Cardiac muscle cell (in vitro differentiated cells and primary cell): Measurements from ENCODE around the gene ARHGAP30. TPM values are rescaled to one million over a fixed set of nuclear protein-coding genes. Genes with fewer than 3 reads are reported as not detected.

ENCODE experiments used
- DNase-seq, 2 donors: peaks; one replicate each; pipeline versions ENCODE4 v3.0.0 to v3.0.0-alpha.2; 2010 to 2017; ENCODE audit warnings: low read depth in 1 of 2, low spot score in 1 of 2
- H3K27ac ChIP-seq: fragments of 200-600 bp; sonication (generic); 2 replicates; pipeline ENCODE4 v1.5.1; 2016
- H3K27me3 ChIP-seq: fragments of 200-600 bp; sonication (generic); 2 replicates; pipeline ENCODE4 v1.6.0; 2016; ENCODE audit warnings: control low read depth
- H3K36me3 ChIP-seq: fragments of 200-600 bp; sonication (generic); 2 replicates; pipeline ENCODE4 v1.5.1; 2016; ENCODE audit warnings: control low read depth
- H3K4me1 ChIP-seq: fragments of 200-600 bp; sonication (generic); 2 replicates; pipeline ENCODE4 v1.8.1; 2017; ENCODE audit warnings: low read depth, mild to moderate bottlenecking, mixed run types
- H3K4me3 ChIP-seq: fragments of 200-600 bp; sonication (generic); 2 replicates; pipeline ENCODE4 v1.5.1; 2016; ENCODE audit warnings: mild to moderate bottlenecking
- H3K9me3 ChIP-seq: fragments of 200-600 bp; sonication (generic); 2 replicates; pipeline ENCODE4 v1.5.1; 2017; ENCODE audit warnings: low read depth, mild to moderate bottlenecking, control low read depth
- CTCF ChIP-seq: IDR thresholded peaks from 2 replicates; pipeline ENCODE4 v1.5.1; 2012; ENCODE audit warnings: low read depth, mild to moderate bottlenecking, low read length
- polyA plus RNA-seq: library from polyadenylated mRNA; unstranded; fragments of >200 nt; fragmentation: Nextera tagmentation; extraction: Ambion mirVana; gene quantifications from 2 replicates; pipeline ENCODE4 v1.2.1, GENCODE V29; 2016
- total RNA-seq: library from RNA; depleted of rRNA; stranded (reverse); fragments of >200 nt; gene quantifications from 2 replicates; pipeline ENCODE4 v1.2.3, GENCODE V29; 2016

ARHGAP30 gene
- total and polyA plus RNA-seq, 2 experiments from 2014 or later = 1.9 TPM; not detected in 1

DNA sequence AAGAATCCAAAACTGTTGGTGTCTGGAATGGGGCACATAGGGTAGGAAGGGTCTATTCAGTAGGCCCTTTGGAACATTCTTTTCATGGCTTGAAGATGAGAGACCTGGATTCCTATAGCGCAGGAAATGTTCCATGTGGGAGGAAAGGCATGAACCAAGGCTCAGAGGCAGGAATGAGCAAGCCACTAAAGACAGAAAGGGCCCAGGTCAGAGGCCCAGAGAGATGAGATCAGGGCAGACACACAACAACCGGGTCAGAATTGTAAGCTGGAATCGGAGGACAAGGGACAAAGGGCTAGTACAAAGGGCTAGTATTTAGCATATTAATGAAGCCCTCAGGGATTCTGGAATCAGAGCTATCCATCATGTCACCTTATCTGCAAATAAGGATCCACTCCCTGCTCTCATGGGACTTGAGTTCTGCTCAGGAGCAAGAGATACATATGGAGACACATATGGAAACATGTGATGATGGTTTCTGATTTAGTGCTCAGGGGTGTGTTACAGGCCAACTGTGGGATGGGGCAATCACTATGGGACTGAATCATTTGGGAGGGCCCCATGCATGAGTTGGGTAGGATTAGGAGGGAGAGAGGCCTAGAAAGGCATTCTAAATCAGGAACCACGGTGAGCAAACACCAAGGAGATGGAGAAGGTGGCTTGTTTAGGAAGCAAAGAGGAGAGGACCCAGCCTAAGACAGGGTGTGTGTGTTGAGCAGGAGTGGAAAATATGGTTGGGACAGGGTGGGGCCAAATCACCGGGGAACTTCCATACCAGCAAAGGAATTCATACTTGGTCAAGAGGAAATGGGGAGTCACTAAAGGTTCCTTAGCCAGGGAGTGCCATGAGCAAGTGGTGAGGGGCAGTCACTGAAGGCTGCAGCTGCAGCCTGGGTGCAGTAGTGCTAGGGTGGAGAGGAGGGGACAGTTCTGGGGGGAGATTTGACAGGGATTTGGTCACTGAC lies 11.0 kb upstream of the ARHGAP30 start:
- Histone ChIP-seq H3K27ac (no peak overlapping the region), H3K4me1 (no peaks in the 10 kb centered on the region), H3K4me3 (no peak overlapping the region), H3K9me3 (no peaks in the 10 kb centered on the region), H3K27me3 (no peaks in the 10 kb centered on the region), H3K36me3 (no peaks in the 10 kb centered on the region)
- TF ChIP-seq CTCF = no peak
- DNase-seq = peak in 1 of 2 donors; percentile 29

DNA sequence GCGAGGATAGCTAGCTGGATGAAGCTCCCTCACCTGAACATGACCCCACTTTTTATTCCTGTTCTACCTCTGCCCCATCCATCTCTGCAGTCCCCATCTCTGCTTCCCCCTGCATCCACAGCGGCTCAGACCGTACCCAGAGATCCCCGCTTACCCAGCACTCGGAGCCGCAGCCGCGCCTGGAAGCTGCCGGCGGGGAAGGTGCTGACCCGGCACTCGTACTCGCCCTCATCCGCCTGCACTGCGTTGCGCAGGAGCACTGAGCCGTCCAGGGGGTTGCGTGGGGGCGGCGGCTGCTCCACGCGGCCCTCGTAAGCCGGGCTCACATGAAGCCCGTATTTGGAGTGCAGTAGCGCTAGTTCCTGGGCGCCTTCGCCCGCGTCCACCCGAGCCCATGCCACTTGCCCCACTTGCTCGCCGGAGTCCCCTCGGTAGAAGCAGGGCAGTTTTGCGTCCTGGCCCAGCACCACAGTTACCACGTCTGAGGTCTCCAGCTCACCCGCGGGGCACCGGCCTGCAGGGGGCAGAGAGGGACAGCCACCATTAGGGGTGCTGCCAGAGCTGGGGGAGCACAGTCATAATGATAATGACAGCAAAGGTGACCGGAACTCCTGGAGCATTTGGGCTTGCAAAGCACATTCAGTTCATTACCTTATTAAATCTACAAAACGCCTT lies 9.9 kb upstream of the ARHGAP30 start:
- H3K27ac ChIP-seq = no peak overlapping the region
- no peaks in the 10 kb centered on the region for H3K27me3 ChIP-seq
- H3K4me3 ChIP-seq = no peak overlapping the region
- no peaks in the 10 kb centered on the region for H3K9me3 ChIP-seq
- peak; percentile 5 for TF ChIP-seq CTCF
- peak in 1 of 2 donors; percentile 40 for DNase-seq
- no peaks in the 10 kb centered on the region for H3K36me3 ChIP-seq
- no peaks in the 10 kb centered on the region for H3K4me1 ChIP-seq

DNA sequence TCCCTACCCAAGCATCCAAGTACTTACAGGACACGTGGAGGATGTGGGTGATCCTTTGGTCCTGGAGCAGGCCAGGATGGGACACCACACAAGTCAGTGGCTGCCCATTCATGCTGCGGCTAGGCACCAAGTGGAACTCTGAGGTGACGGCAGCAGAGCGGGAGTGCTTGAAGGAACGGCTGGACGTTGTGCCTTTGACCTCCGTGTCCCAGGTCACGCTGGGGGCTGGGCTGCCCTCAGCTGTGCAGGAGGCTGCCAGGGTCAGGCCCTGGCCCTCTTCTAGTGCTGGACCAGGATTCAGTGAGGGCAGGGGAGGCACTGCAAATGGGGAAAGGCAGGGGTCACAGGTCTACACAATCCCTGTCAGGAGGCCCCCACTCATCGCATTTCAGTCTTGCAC lies 7.7 kb upstream of the ARHGAP30 start:
- H3K9me3 ChIP-seq = no peaks in the 10 kb centered on the region
- no peak for TF ChIP-seq CTCF
- H3K4me3 ChIP-seq = no peak overlapping the region
- no peak for DNase-seq
- no peaks in the 10 kb centered on the region for H3K4me1 ChIP-seq
- H3K27me3 ChIP-seq = no peaks in the 10 kb centered on the region
- H3K27ac ChIP-seq = no peak overlapping the region
- no peaks in the 10 kb centered on the region for H3K36me3 ChIP-seq

DNA sequence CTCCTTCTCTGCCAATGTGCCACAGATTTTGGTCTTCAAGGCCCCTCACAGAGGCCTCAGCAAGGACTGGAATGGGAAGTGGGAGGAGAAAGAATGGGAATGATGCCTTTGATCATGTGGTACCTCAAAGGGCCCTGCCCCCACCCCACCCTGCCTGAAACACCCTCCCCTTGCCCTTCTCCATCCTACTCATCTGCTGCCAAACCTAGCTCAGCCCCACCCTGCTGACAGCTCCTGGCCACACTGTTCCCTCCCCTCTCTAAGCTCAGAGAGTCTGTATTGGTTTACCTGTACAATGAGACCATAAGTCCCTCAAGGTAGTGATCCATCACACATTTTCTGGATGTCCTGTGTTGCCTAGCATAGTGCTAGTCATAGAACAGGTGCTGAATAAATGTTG lies 6.7 kb upstream of the ARHGAP30 start:
- no peaks in the 10 kb centered on the region for H3K36me3 ChIP-seq
- H3K27me3 ChIP-seq = no peaks in the 10 kb centered on the region
- no peak for TF ChIP-seq CTCF
- no peaks in the 10 kb centered on the region for H3K4me1 ChIP-seq
- DNase-seq = no peak
- no peak overlapping the region for H3K4me3 ChIP-seq
- H3K9me3 ChIP-seq = no peaks in the 10 kb centered on the region
- H3K27ac ChIP-seq = no peak overlapping the region

DNA sequence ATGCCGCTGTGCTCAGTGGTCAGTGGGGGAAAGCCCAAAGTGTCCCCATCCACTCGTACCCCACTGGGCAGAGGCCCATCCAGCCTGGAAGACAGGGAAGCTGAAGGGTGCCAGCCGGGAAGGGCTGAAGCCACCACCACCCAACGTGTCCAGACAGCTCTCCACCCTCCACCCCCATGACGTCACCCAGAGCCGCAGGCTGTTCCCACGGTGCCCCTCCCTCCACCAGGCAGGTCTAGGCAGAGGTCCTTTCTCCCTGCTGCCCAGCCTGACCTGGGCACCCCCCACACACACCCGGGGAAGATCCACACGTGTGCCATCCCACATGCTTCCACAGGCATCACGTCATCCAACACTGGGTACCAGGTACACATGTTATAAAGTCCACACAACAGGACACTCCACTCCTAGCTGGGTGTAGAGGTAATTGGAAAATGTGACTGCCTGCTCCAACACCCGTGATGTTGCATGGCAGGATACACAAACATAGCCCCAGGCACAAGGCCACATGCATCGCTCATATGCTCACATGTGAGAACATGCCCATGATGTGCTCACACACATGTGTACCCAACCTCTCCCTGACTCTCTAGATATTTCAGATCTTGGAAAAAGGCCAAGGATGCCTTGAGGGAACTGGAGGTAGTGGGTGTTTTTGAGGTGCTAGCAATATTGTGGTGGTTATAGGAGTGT lies 5.1 kb upstream of the ARHGAP30 start:
- Histone ChIP-seq H3K36me3 (no peaks in the 10 kb centered on the region), H3K4me3 (no peak overlapping the region), H3K27me3 (no peaks in the 10 kb centered on the region), H3K4me1 (no peaks in the 10 kb centered on the region), H3K9me3 (no peaks in the 10 kb centered on the region), H3K27ac (no peak overlapping the region)
- TF ChIP-seq CTCF = no peak
- no peak for DNase-seq
